ENCODE results near the gene CEACAM20.

The CEACAM20 gene

GRCh38 chr19:44529536-44529935 is at the start of gene CEACAM20:
Gene CEACAM20, minus strand, starts transcription at chr19:44529675. Its CDS starts 166 bp downstream, at chr19:44529509.
- Histone ChIP-seq H3K27ac (no peak within 1 kb of the TSS), H3K36me3 (no peaks in the 10 kb centered on the region), H3K4me2 (no peak within 1 kb of the TSS), H3K4me1 (no peaks in the 10 kb centered on the region), H3K9ac (no peak within 1 kb of the TSS), H3K27me3 (no peaks in the 10 kb centered on the region), H3K4me3 (no peak within 1 kb of the TSS), H4K20me1 (no peaks in the 10 kb centered on the region), H3K9me3 (no peaks in the 10 kb centered on the region)
- no peak for TF ChIP-seq Cebpa-rat (IDR thresholded peaks at IDR 0.05)

DNA sequence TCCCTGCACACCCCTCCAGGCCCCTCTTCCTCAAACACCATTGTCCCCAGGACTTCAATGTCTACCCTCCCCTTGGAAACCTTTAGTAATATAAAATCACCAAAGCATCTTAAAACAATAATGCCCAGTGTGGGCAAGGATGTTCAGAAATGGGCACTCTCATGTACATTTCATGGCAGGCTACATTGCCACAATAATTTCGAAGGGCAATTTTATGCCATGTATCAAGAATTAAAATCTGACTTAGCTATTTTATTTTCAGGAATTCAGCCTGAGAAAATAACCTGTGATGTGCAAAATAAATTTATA is 48.0 kb upstream of the CEACAM20 start:
- H3K36me3 ChIP-seq: no peaks in the 10 kb centered on the region
- H3K27me3 ChIP-seq: no peaks in the 10 kb centered on the region
- H3K9ac ChIP-seq: no peak overlapping the region
- no peak overlapping the region for H3K4me2 ChIP-seq
- no peak overlapping the region for H3K27ac ChIP-seq
- H3K4me1 ChIP-seq: peaks cover 18% of the 10 kb centered on the region; the same call in 1 of the 2 replicates
- no peaks in the 10 kb centered on the region for H4K20me1 ChIP-seq
- H3K4me3 ChIP-seq: no peak overlapping the region
- TF ChIP-seq Cebpa-rat (IDR thresholded peaks at IDR 0.05): no peak
- no peaks in the 10 kb centered on the region for H3K9me3 ChIP-seq

GRCh38 chr19:44576843-44577565 is 47.5 kb upstream of the CEACAM20 start:
- Histone ChIP-seq H3K27me3 (no peaks in the 10 kb centered on the region), H3K4me2 (no peak overlapping the region), H3K4me1 (peaks cover 18% of the 10 kb centered on the region; the same call in 1 of the 2 replicates), H3K4me3 (no peak overlapping the region), H3K9ac (no peak overlapping the region), H3K36me3 (no peaks in the 10 kb centered on the region), H4K20me1 (no peaks in the 10 kb centered on the region), H3K27ac (no peak overlapping the region), H3K9me3 (no peaks in the 10 kb centered on the region)
- no peak for TF ChIP-seq Cebpa-rat (IDR thresholded peaks at IDR 0.05)

DNA sequence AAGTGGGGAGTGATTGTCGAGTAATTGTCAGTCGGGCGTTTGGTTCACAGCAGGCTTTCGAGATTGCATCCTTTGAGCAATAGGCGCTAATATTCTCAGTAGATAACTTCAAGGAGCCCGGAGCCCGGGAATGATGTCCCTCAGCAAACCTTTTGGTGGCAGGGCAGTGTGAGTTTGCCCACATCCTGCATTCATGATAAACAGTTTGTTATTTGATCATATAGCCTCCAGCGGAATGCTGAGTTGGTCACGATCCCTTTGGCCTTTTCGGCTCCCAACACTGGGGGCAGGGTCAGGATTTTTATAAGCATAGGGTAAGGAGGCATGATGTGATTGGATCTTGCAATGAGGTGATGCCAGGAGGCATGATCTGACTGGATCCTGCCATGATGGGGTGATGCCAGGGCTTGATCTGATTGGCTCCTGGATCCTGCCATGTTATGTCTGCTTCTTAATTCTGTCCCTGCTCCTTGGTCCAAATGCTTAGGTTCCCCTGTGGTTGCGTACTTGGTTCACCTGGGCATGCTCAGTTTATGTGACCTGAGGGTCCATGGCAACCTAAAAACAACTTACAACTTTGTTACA is 45.7 kb upstream of the CEACAM20 start:
- H3K4me2 ChIP-seq: no peak overlapping the region
- H4K20me1 ChIP-seq: no peaks in the 10 kb centered on the region
- H3K4me1 ChIP-seq: peaks cover 18% of the 10 kb centered on the region; the same call in 1 of the 2 replicates
- H3K9ac ChIP-seq: no peak overlapping the region
- H3K36me3 ChIP-seq: no peaks in the 10 kb centered on the region
- no peaks in the 10 kb centered on the region for H3K27me3 ChIP-seq
- no peak for TF ChIP-seq Cebpa-rat (IDR thresholded peaks at IDR 0.05)
- no peak overlapping the region for H3K27ac ChIP-seq
- H3K9me3 ChIP-seq: no peaks in the 10 kb centered on the region
- H3K4me3 ChIP-seq: no peak overlapping the region

DNA sequence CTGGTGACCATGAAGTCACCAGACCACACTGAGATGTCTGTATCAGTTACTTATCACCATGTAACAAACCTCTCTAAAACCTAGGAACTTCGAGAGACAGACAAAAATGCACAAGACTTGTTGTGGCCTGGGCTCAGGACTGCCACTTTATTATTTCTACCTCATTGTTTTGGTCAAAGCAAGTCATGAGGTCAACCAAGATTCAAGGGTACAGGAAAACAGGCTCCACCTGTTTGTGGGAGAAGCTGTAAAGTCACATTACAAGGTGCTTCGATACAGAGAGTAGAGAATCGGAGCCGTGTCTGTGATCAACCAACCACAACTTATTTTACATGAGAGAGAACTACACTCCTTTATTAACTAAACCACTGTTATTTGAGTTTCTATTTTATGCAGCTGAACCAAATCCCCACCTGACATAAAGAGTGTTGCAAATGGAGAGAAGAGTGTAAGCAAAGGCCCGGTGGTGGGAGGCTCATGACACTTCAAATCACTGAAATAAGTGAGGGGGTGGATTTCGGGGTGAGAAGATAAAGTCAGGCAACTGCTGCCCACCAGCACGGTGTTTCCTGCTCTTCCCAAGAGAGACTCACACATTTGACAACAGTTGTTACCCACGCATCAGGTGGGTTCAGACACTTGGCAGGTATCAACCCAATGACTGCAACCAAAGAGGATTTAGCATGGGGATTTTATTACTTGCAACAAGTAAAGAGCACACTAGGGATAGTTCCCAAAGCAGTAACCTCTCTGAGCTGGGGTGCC is 44.9 kb upstream of the CEACAM20 start:
- H3K9me3 ChIP-seq: no peaks in the 10 kb centered on the region
- peaks cover 18% of the 10 kb centered on the region; the same call in 1 of the 2 replicates for H3K4me1 ChIP-seq
- H3K36me3 ChIP-seq: no peaks in the 10 kb centered on the region
- H3K27me3 ChIP-seq: no peaks in the 10 kb centered on the region
- H3K27ac ChIP-seq: no peak overlapping the region
- no peak overlapping the region for H3K4me3 ChIP-seq
- no peaks in the 10 kb centered on the region for H4K20me1 ChIP-seq
- H3K4me2 ChIP-seq: no peak overlapping the region
- H3K9ac ChIP-seq: no peak overlapping the region
- no peak for TF ChIP-seq Cebpa-rat (IDR thresholded peaks at IDR 0.05)

DNA sequence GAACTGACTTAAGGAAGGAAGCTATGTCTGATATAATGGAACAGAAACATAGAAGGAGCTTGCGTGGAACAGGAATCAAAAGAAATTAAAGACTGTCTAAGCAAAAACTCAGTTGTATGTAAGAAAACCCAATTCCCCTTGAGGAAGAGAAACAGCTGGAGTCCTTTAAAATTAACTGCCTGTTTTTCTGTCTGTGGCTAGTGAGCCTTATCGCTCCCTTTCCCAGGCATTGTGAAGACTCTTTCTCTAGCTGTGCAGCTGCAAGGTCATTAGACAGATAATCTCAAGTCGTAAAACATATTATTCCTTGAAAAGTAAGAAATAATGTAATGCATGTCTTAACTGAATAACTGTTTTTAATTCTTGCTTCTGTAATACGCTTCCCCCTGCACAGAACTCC is 44.2 kb upstream of the CEACAM20 start:
- Histone ChIP-seq H3K4me2 (no peak overlapping the region), H4K20me1 (no peaks in the 10 kb centered on the region), H3K9me3 (no peaks in the 10 kb centered on the region), H3K9ac (no peak overlapping the region), H3K4me3 (no peak overlapping the region), H3K4me1 (peaks cover 18% of the 10 kb centered on the region; the same call in 1 of the 2 replicates), H3K27me3 (no peaks in the 10 kb centered on the region), H3K36me3 (no peaks in the 10 kb centered on the region), H3K27ac (no peak overlapping the region)
- TF ChIP-seq Cebpa-rat (IDR thresholded peaks at IDR 0.05): no peak

- Histone ChIP-seq H3K27ac (no peak overlapping the region), H3K36me3 (no peaks in the 10 kb centered on the region), H3K9ac (no peak overlapping the region), H3K4me2 (no peak overlapping the region), H3K4me3 (no peak overlapping the region), H3K9me3 (no peaks in the 10 kb centered on the region), H3K4me1 (peaks cover 18% of the 10 kb centered on the region; the same call in 1 of the 2 replicates), H4K20me1 (no peaks in the 10 kb centered on the region), H3K27me3 (no peaks in the 10 kb centered on the region)
- TF ChIP-seq Cebpa-rat (IDR thresholded peaks at IDR 0.05): no peak
Observed at GRCh38 chr19:44573183-44573582, 43.7 kb upstream of the CEACAM20 start.

GRCh38 chr19:44572581-44572900 is 43.1 kb upstream of the CEACAM20 start:
- no peaks in the 10 kb centered on the region for H4K20me1 ChIP-seq
- H3K4me1 ChIP-seq: peaks cover 18% of the 10 kb centered on the region; the same call in 1 of the 2 replicates
- no peak overlapping the region for H3K4me2 ChIP-seq
- H3K9me3 ChIP-seq: no peaks in the 10 kb centered on the region
- H3K27me3 ChIP-seq: no peaks in the 10 kb centered on the region
- no peak overlapping the region for H3K9ac ChIP-seq
- H3K4me3 ChIP-seq: no peak overlapping the region
- H3K27ac ChIP-seq: no peak overlapping the region
- no peaks in the 10 kb centered on the region for H3K36me3 ChIP-seq
- no peak for TF ChIP-seq Cebpa-rat (IDR thresholded peaks at IDR 0.05)

DNA sequence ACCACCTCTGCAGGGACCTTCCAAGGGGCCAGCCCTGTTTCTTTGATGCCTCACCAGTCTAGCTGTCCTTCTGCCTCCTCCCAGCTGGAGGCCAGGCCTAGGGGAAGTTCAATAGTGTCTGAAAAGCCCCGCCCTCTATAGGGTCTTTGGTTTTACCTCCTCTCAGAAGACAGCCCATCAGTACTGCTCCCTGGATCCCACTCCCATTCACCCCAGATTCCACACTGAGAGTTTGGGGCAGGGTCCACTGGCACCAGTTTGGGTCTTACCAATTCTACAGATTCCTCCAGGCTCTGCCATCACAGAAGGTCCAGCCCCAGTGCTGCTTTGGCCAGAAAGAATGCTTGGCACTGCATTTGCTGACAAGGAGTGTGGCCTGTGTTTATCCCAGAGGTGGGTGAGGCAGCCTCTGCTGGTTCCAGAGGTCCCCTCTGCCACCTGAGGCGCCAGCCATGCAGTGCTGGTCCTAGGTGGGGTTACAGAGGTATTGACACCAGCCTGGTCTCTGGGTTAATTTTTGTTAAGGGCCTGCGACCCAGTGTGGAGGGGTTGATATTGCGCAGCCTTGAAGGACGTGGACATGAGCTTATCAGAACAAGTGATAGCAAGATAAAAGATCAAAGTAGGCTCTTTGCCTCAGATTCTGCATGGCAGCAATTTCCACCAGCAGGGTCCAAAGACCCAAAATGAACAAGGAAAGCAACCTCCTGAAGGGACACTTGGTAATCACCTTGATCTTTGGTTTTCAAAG is 42.5 kb upstream of the CEACAM20 start:
- Histone ChIP-seq H4K20me1 (no peaks in the 10 kb centered on the region), H3K36me3 (no peaks in the 10 kb centered on the region), H3K27ac (no peak overlapping the region), H3K4me3 (no peak overlapping the region), H3K27me3 (no peaks in the 10 kb centered on the region), H3K9ac (no peak overlapping the region), H3K9me3 (no peaks in the 10 kb centered on the region), H3K4me1 (peaks cover 18% of the 10 kb centered on the region; the same call in 1 of the 2 replicates), H3K4me2 (no peak overlapping the region)
- TF ChIP-seq Cebpa-rat (IDR thresholded peaks at IDR 0.05): no peak
